ENCODE data around the gene KCNG3. TPM values are rescaled to one million over a fixed set of nuclear protein-coding genes. Genes with fewer than 3 reads are reported as not detected.

Gene KCNG3
- total RNA-seq, 1 experiment from 2014 or later = 1.5 TPM

DNA sequence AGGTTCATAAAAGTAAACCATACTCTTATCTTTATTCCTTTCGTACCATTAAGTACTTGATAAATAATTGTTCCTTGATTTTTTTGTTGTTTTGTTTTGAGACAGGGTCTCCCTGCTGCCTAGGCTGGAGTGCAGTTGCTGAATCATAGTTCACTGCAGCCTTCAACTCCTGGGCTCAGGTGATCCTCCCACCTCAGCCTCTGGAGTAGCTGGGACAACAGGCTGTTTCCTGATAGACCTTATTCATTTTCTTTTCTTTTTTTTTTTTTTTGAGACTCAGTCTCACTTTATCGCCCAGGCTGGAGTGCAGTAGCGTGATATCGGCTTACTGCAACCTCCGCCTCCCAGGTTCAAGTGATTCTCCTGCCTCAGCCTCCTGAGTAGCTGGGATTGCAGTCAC lies 5.5 kb downstream of the KCNG3 start:
- BruUV-seq (replicated peaks) = no TSS peak
- POLR2A ChIA-PET = no interaction called here
- DNase-seq (ENCODE audit: low read depth, low spot score) (no peak), ATAC-seq (no peak)
- no peak overlapping the region for H3K9ac ChIP-seq (ENCODE audit: low read length)
- TF ChIP-seq SIN3A (IDR thresholded peaks at IDR 0.05; ENCODE audit: low read depth) = no peak
- TF ChIP-seq CBX3 (IDR thresholded peaks at IDR 0.05; ENCODE audit: low read depth) = no peak
- TF ChIP-seq, protein P1, sequence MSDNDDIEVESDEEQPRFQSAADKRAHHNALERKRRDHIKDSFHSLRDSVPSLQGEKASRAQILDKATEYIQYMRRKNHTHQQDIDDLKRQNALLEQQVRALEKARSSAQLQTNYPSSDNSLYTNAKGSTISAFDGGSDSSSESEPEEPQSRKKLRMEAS (IDR thresholded peaks at IDR 0.05) = no peak
- no peak for TF ChIP-seq EZH2 (IDR thresholded peaks at IDR 0.05)
- peaks cover 0 to 3% of the 10 kb centered on the region in 2 experiments; a peak in 2 of 4 replicates for H3K4me1 ChIP-seq (ENCODE audit: control insufficient read depth in 1 of 2, insufficient read depth in 2 of 2, low read length in 2 of 2)
- RAD21 ChIA-PET (ENCODE audit: low non-redundant PET in 1 of 2, low total read pairs in 2 of 2, uncharacterized antibody in 2 of 2, unreplicated experiment in 2 of 2) = no interaction called here
- H4K20me1 ChIP-seq (ENCODE audit: insufficient read depth) = no peaks in the 10 kb centered on the region
- H3K27ac ChIP-seq (ENCODE audit: low read depth, low read length) = no peak overlapping the region
- H3K4me3 ChIP-seq (replicated peaks in 1 of 2; ENCODE audit: low read depth in 1 of 2, low read length in 2 of 2) = no peak overlapping the region
- no peak overlapping the region for H2AFZ ChIP-seq (ENCODE audit: low read depth, low read length, poor library complexity, severe bottlenecking)
- no peaks in the 10 kb centered on the region for H3K36me3 ChIP-seq (ENCODE audit: control insufficient read depth in 1 of 2, insufficient read depth in 2 of 2, low read length in 2 of 2)
- no peaks in the 10 kb centered on the region for H3K9me2 ChIP-seq (ENCODE audit: insufficient read depth)
- H3K4me2 ChIP-seq (ENCODE audit: low read length) = no peak overlapping the region
- H3K79me2 ChIP-seq (ENCODE audit: insufficient read depth, low read length) = no peaks in the 10 kb centered on the region
- H3K9me3 ChIP-seq (ENCODE audit: control insufficient read depth in 1 of 2, insufficient read depth in 1 of 2, low read depth in 1 of 2, low read length in 2 of 2) = no peaks in the 10 kb centered on the region
- CTCF ChIA-PET = no interaction called here
- H3K27me3 ChIP-seq (ENCODE audit: insufficient read depth, low read length) = no peaks in the 10 kb centered on the region
- intact Hi-C loops (cut with micrococcal nuclease) = no loop called here

DNA sequence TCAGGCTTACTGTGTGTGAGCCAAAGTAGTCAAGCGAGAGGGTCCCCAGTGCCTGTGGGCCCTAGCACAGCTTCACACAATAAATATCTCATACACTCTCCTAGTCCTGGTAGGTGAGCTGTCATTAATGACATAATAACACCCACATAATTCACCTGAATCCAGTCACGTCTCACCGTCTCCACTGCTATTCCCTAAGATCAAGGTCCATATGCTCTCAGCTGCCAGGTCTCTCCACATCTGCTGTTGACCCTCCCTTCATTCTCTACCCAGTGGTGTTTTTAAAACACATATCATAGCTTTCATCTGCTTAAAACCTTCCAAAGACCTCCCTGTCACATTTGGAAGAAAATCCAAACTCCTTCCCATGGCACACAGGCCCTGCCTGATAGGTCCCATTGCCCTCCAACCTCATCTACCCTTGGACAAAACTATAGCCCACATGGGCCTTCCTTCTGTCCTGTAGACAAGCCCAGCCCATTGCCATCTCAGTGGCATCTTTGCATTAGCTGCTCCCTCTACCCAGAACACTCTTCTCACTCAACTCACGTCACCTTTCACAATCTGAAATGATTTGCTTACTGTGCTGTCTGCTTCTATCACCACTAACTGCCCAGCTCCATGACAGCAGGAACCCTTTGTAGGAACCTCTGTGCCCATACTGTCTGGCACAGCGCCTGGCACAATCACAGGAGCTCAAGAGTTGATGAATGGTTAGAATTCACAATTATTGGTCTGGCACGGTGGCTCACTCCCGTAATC lies 7.5 kb downstream of the KCNG3 start:
- Histone ChIP-seq H3K9ac (ENCODE audit: low read length) (no peak overlapping the region), H3K4me2 (ENCODE audit: low read length) (no peak overlapping the region), H3K79me2 (ENCODE audit: insufficient read depth, low read length) (no peaks in the 10 kb centered on the region), H3K4me1 (ENCODE audit: control insufficient read depth in 1 of 2, insufficient read depth in 2 of 2, low read length in 2 of 2) (no peaks in the 10 kb centered on the region), H3K4me3 (replicated peaks in 1 of 2; ENCODE audit: low read depth in 1 of 2, low read length in 2 of 2) (no peak overlapping the region), H3K27me3 (ENCODE audit: insufficient read depth, low read length) (no peaks in the 10 kb centered on the region), H4K20me1 (ENCODE audit: insufficient read depth) (no peaks in the 10 kb centered on the region), H3K9me2 (ENCODE audit: insufficient read depth) (no peaks in the 10 kb centered on the region), H2AFZ (ENCODE audit: low read depth, low read length, poor library complexity, severe bottlenecking) (no peak overlapping the region), H3K36me3 (ENCODE audit: control insufficient read depth in 1 of 2, insufficient read depth in 2 of 2, low read length in 2 of 2) (no peaks in the 10 kb centered on the region), H3K27ac (ENCODE audit: low read depth, low read length) (no peak overlapping the region), H3K9me3 (ENCODE audit: control insufficient read depth in 1 of 2, insufficient read depth in 1 of 2, low read depth in 1 of 2, low read length in 2 of 2) (no peaks in the 10 kb centered on the region)
- TF ChIP-seq FOSL1 (IDR thresholded peaks at IDR 0.05; ENCODE audit: low read depth) (no peak), CBX3 (IDR thresholded peaks at IDR 0.05; ENCODE audit: low read depth) (no peak), CEBPB (IDR thresholded peaks at IDR 0.05; ENCODE audit: low read depth) (no peak)
- TF ChIP-seq, protein P1 (IDR thresholded peaks at IDR 0.05) = no peak
- BruUV-seq (replicated peaks) = no TSS peak
- ChIA-PET CTCF (no interaction called here), POLR2A (no interaction called here), RAD21 (ENCODE audit: low non-redundant PET in 1 of 2, low total read pairs in 2 of 2, uncharacterized antibody in 2 of 2, unreplicated experiment in 2 of 2) (no interaction called here)
- intact Hi-C loops (cut with micrococcal nuclease) = no loop called here
- DNase-seq (ENCODE audit: low read depth, low spot score) (no peak), ATAC-seq (no peak)

All from HCT116 (cell line).